HepG2 (cell line): ENCODE results near the gene APOC4.
"Not testable (repeated sequence)": the region's sequence is repeated elsewhere in the genome, so short reads cannot be mapped to it uniquely, and the experiment has no call there.

ENCODE experiments used
- FIP1L1 ChIP-seq: fragments of 200-400 bp; formaldehyde crosslinking; IDR thresholded peaks from 2 replicates; pipeline ENCODE4 v1.6.1; 2018; ENCODE audit warnings: low read depth, mild to moderate bottlenecking, low read length, moderate library complexity, borderline replicate concordance; ENCODE audit not compliant: insufficient read depth
- ZNF549 ChIP-seq: sonication (generic); formaldehyde crosslinking; IDR thresholded peaks from 2 replicates; pipeline ENCODE4 v1.5.0; 2020; ENCODE audit warnings: missing genetic modification reagents
- TF ChIP-seq, protein P1 (sequence below): sonication (generic); formaldehyde crosslinking; IDR thresholded peaks from 2 replicates; pipeline ENCODE4 v1.5.1; 2020; ENCODE audit warnings: missing genetic modification reagents, mild to moderate bottlenecking, borderline replicate concordance

DNA sequence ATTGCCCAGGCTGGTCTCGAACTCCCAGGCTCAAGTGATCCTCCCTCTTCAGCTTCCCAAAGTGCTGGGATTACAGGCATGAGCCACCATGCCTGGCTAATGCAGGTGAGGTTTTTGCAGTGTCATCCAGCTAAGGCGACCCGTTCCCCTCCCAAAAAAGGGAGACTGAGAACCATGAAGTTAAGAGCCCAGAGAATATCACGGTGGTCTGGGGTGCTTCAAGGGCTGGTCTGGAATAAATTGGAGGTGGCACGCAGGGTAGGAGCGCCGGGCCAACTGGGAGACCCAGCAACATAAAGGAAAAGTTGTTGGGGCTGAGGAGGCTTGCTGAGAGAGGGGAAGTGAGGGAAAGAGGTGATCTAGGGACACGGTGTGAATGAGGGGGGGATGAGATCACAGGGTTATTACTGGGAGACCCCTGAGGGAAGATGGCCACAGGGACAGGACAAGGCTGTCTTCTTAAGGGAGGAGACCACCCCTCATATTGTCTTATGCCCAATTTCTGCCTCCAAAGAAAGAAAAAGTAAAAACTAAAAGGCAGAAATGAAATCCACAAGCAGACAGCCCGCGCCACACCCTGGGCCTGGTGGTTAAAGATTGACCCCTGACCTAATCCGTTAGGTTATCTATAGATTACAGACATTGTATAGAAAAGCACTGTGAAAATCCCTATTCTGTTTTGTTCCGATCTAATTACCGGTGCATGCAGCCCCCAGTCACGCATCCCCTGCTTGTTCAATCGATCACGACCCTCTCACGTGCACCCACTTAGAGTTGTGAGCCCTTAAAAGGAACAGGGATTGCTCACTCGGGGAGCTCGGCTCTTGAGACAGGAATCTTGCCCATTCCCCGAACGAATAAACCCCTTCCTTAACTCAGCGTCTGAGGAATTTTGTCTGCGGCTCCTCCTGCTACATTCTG lies 28.3 kb upstream of the APOC4 start:
- not testable (repeated sequence) for TF ChIP-seq FIP1L1; ZNF549 (CRISPR knock-in tag)
- TF ChIP-seq, protein P1, sequence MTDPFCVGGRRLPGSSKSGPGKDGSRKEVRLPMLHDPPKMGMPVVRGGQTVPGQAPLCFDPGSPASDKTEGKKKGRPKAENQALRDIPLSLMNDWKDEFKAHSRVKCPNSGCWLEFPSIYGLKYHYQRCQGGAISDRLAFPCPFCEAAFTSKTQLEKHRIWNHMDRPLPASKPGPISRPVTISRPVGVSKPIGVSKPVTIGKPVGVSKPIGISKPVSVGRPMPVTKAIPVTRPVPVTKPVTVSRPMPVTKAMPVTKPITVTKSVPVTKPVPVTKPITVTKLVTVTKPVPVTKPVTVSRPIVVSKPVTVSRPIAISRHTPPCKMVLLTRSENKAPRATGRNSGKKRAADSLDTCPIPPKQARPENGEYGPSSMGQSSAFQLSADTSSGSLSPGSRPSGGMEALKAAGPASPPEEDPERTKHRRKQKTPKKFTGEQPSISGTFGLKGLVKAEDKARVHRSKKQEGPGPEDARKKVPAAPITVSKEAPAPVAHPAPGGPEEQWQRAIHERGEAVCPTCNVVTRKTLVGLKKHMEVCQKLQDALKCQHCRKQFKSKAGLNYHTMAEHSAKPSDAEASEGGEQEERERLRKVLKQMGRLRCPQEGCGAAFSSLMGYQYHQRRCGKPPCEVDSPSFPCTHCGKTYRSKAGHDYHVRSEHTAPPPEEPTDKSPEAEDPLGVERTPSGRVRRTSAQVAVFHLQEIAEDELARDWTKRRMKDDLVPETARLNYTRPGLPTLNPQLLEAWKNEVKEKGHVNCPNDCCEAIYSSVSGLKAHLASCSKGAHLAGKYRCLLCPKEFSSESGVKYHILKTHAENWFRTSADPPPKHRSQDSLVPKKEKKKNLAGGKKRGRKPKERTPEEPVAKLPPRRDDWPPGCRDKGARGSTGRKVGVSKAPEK (CRISPR knock-in tag), result not testable (repeated sequence)
